ENCODE measurements around the gene HOXB2. TPM values are rescaled to one million over a fixed set of nuclear protein-coding genes. Genes with fewer than 3 reads are reported as not detected.

The HOXB2 gene
- total RNA-seq, 1 donor from 2014 or later: 2.3 TPM

GRCh38 chr17:48553826-48554225 lies 8.9 kb upstream of the HOXB2 start:
- ATAC-seq (no peak), DNase-seq (ENCODE audit: low spot score) (no peak)

GRCh38 chr17:48553190-48553547 lies 8.3 kb upstream of the HOXB2 start:
- no peak for DNase-seq (ENCODE audit: low spot score)

DNA sequence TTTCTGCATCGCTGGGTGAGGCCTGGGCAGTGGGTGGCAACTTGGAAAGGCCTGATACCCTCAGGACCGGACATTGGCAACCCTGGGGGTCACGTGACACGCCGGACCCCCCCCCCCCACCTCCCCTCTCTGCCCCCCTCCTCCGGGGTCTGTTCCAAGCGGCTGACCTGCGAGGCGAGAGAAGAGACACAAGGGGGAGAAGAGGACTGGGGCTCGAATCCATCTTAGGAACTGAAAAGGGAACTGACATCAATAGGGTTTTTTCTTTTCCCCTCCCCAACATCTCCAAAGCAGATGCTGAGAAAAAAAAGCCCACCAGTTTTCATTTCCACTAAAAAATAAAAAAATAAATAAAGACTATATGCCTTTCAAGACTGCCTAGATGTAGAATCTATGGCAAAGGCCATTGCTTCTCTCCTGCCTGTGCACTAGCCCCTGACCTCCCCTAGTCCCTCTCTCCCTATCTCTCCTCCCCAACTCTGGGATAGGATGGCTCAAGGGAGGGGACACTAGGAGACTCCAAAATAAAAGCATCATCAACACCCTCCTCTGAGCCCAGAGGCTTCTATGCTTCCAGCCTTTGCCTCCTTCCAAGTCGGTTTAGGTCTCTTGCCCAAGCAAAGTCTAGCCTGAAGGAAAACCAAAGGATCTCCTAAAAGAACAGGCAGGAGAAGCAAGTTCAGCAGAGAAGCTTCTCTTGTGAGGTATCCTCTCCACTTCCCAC lies 7.7 kb upstream of the HOXB2 start:
- ATAC-seq (no peak), DNase-seq (ENCODE audit: low spot score) (no peak)

More at GRCh38 chr17:48553190-48553547, 8.3 kb upstream of the HOXB2 start:
- no peak for ATAC-seq

DNA sequence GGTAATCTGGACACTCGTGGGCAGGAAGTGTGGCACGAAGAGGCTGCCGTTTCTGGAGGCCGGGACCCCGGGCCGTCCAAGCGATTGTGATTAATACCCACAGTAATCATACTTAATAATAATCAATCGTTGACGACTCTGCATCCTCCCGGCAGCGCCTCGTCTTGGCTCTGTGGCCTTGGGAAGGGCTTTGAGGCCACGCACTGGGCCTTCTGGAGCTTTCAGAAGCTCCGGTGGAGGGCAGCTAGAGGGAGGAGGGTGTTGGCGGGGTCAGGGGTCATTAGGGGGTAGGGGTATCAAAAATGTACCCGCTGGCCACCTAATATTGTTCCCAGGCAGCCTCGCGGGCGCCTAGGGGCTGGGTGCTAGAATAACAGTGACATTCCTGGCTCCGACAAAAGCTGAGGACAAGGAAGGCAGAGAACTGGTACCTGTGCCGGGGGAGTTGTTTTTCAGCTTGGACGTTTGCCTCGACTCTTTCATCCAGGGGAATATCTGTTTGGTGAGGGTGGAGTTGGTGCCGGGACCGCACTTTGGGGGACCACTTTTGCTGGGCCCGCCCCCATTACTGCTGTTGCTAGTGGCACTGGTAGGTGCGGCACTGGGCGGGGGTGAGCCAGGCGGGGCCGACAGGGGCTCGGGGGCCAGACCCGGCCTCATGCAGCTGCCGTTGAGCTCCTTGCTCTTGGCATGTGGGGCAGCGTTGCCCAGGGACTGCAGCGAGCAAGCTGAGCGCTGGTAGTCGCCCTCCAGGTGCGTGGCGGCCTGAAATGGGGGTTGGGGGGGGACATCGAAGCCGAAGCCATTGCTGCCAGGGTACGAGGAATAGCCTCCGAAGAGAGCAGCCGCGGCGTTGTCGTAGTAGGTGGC lies 6.9 kb upstream of the HOXB2 start:
- DNase-seq (ENCODE audit: low spot score): no peak

GRCh38 chr17:48551214-48551555 lies 6.3 kb upstream of the HOXB2 start:
- ATAC-seq (no peak), DNase-seq (ENCODE audit: low spot score) (no peak)

More for the DNA sequence above, 6.9 kb upstream of the HOXB2 start:
- no peak for ATAC-seq

DNA sequence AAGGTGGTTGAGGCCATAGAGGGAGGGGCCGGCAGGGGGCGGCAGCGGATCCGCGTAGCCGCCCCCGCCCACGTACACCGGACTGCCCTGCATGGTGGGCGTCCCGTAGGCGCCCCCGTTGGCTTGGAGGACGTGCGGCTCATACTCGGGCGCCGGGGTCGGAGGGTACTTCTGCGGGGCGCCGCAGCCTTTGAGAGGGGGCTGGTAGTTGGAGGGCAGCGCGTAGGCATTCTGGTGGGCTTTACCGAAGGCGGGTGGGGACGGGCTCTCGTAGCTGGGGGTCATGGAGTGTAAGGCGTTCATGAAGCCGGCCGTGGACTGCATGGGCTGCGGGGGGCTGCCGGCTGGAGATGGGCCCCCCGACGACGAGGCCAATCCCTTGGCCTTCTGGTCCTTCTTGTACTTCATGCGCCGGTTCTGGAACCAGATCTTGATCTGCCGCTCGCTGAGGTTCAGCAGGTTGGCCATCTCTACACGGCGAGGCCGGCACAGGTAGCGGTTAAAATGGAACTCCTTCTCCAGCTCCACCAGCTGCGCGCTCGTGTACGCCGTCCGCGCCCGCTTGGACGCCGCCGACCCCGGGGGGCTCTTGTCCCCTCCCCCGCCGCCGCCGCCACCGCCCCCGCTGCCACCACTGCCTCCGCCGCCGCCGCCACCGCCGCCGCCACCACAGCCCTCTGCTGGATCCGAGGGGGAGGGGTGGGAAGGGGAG lies 5.7 kb upstream of the HOXB2 start:
- no peak for ATAC-seq
- DNase-seq (ENCODE audit: low spot score): no peak

GRCh38 chr17:48549914-48550501 lies 5.1 kb upstream of the HOXB2 start:
- ATAC-seq (no peak), DNase-seq (ENCODE audit: low spot score) (no peak)

DNA sequence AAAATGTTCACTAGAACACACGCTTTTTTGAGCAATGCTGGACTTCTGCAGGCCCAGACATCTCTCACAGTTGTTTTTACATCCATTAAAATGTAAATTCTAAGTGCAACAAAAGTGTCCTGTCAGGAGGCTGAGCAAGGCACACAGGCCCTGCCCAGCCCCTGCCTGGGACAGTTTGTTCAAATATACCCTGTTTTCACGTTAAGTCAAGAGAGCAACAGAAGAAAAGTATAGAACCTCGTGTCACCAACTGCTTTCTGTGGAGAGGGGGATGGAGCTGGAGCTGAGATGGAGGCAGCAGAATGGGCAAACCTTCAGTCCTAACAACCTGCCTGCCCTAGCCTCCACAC lies 4.3 kb upstream of the HOXB2 start:
- ATAC-seq: no peak
- no peak for DNase-seq (ENCODE audit: low spot score)

- DNase-seq (ENCODE audit: low spot score) (no peak), ATAC-seq (no peak)
Measured at GRCh38 chr17:48548523-48549280, 3.8 kb upstream of the HOXB2 start.

GRCh38 chr17:48547808-48548522 lies 3.1 kb upstream of the HOXB2 start:
- DNase-seq (ENCODE audit: low spot score) (no peak), ATAC-seq (no peak)

DNA sequence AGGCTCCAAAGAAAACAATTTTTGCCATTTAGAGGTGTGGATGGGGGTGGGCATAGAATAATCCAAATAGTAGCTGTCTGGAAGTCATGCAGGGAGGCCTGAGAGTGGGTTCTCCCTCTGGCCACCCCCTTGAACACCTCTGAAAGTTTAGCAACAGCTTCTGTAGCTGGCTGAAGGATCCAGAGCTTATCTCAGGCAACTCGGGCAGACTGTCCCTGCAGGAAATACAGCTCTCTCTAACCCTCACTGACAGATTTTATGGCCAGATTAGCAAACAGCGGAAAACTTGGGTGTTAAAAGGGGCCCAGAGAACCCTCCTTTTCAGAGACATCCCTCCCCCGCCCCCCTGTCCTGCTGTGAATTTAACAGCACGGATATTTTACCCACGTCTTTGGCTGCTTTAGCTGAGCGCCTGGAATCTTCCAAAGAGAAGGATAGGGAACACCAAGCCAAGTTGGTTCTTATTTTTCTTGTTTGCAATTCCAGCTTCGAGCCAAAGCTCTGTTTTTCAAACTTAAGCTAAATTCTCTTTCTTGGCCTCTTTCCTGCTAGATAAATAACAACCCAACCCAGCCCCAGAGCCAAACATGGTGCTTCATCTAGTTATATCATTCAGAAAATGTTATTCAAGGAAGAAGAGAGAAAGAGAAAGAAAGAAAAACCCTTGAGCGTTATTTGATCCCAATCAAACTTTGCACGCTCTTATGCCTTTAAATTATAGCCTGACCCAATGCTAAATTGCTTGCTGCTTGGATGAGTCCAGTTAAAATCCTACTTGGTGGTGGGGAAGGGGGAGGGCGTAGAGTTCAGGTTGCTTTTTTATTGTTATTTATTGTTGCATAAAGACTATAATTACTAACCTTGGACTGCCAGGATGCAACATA lies 2.3 kb upstream of the HOXB2 start:
- DNase-seq (ENCODE audit: low spot score) (no peak), ATAC-seq (no peak)

DNA sequence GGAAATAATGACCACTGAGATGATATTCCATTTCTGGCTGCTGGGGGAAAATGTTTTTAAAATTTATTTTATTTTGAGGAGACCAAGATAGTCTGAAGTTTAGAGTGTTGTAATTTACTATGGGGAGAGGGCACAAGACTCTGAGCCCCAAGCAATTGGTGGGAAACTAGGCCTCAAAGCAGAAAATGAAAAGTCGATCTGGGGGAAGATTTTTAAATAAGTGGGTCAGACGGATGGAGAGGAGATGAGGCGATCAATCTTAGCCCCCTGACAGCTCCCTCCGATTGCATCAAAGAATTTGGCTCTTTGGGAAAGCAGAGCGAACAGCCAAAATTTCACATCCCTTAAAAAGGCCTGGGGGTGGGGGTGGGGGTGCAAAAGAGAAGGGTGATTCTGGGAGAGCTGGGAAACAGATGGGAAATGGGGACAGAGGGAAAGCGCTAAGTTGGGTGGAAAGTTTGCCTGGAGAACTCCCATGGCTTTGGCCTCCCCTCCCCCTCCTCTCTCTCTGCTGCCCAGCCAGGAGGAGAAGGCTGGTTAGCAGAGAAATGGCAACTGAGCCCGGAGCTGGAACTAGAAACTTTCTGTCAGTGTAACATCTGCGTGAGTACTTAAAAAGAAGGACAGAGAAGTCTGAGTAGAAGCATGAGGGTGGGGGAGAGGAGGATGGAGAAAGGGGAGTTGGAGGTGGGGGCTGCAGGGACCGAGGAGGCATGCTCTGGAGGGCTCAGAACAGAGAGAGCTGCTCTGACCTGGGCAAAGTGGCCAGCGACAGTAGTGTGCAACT lies 1.4 kb upstream of the HOXB2 start:
- no peak for DNase-seq (ENCODE audit: low spot score)
- no peak for ATAC-seq

DNA sequence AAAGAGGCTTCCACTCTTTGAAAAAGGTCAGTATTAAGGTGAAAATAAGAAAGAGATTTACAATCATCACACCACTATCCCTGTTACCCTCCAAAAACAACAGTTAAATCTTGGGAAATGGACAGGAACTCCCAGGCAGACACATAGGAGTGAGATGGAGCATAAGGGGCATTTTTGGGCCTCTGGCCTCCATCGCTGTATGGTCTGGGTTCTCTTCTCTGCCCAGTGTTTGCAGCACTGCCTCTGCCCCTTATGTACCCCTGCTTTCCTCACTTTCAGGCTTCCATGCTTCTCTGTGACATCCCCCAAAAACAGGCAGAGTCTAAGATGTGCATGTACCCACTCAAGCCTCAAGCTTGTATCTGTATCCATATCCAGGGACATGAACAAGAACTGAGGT lies 630 bp upstream of the HOXB2 start:
- ATAC-seq: no peak
- DNase-seq (ENCODE audit: low spot score): no peak

DNA sequence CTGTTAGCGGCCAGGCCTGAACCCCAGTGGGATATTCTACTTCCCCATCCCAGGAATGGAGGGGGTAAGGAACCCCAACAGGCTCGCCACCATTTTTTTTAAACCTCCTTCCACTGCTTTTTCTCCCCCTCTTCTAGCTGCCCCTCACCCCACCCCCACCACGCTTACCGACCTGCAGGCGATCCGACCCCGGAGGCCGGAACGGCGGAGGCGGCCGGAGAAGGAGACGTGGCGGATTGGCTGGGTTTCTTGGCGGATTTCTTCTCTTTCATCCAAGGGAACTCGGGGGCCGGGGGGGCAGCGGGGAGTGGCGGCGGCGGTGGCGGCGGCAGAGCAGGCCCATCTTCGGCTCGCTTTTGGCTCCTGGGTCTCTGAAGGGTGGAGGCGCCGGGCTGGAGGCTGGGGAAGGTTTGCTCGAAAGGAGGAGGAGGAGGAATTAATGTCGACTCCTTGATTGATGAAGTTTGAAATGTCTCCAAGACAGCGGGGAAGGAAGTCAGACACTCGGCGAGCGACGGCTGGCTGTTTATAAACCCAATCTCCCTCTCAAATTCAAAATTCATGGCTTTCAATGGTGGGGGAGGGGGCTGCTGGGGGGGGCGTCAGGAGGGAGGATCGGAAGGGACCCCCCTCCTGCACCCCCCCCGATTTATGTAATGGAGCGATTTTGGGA lies 424 bp downstream of the HOXB2 start:
- DNase-seq (ENCODE audit: low spot score) (peak; percentile 68), ATAC-seq (peak; percentile 63)

DNA sequence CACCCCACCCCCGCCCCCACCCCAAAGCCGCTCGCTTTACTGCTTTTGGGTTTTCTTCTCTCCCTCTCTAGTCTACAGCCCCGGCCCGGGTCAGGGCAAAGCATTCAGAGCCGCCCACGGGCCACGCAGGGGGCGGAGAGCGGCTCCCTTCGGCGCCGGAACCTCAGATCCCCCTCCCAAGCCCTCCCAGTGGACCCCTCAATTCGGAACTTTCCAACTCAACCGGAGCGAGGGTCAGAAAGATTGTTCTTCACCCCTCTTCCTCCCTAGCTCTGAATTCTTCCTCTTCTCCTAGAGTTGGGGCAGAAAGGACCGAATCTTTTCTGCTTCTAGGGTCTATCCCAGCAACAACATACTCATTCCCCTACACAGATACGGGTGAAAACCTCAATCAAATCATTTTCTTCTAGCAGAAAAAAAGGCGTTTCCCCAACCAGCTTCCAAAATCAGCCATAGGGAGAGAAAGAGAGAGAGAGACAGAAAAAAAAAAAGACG lies 1.0 kb downstream of the HOXB2 start:
- DNase-seq (ENCODE audit: low spot score) (no peak), ATAC-seq (no peak)

- no peak for DNase-seq (ENCODE audit: low spot score)
- ATAC-seq: peak; percentile 67
Measured at GRCh38 chr17:48543107-48543853, 1.6 kb downstream of the HOXB2 start.

- no peak for ATAC-seq
- DNase-seq (ENCODE audit: low spot score): no peak
Measured at GRCh38 chr17:48542698-48543106, 2.2 kb downstream of the HOXB2 start.

All from left lobe of liver (tissue), 2 donors.